GM18870 (cell line): ENCODE data around the gene MYLK4.

ENCODE experiments used
- ATAC-seq: cut with Tn5 transposase; IDR thresholded peaks from one replicate; pipeline ENCODE4 v1.9.1; 2021; ENCODE audit warnings: moderate library complexity; ENCODE audit not compliant: unreplicated experiment

Gene MYLK4

GRCh38 chr6:2665146-2666070 lies 85.3 kb downstream of the MYLK4 start:
- ATAC-seq, result no peak

GRCh38 chr6:2663123-2663522 lies 87.6 kb downstream of the MYLK4 start:
- no peak for ATAC-seq

GRCh38 chr6:2661651-2662050 lies 89.1 kb downstream of the MYLK4 start:
- ATAC-seq, result no peak

GRCh38 chr6:2659882-2660281 lies 90.8 kb downstream of the MYLK4 start:
- no peak for ATAC-seq

GRCh38 chr6:2659381-2659780 lies 91.3 kb downstream of the MYLK4 start:
- no peak for ATAC-seq

GRCh38 chr6:2658788-2659187 lies 91.9 kb downstream of the MYLK4 start:
- peak; percentile 74 for ATAC-seq

GRCh38 chr6:2656460-2657079 lies 94.2 kb downstream of the MYLK4 start:
- ATAC-seq, result no peak

- no peak for ATAC-seq
Observed at GRCh38 chr6:2655844-2656433, 94.8 kb downstream of the MYLK4 start.

GRCh38 chr6:2653369-2654032 lies 97.2 kb downstream of the MYLK4 start:
- no peak for ATAC-seq

GRCh38 chr6:2652611-2653010 lies 98.1 kb downstream of the MYLK4 start:
- no peak for ATAC-seq

- ATAC-seq, result no peak
Observed at GRCh38 chr6:2651961-2652360, 98.8 kb downstream of the MYLK4 start.

- ATAC-seq, result no peak
Observed at GRCh38 chr6:2651536-2651935, 99.2 kb downstream of the MYLK4 start.

GRCh38 chr6:2646346-2646745 lies 104.4 kb downstream of the MYLK4 start:
- ATAC-seq, result no peak

GRCh38 chr6:2643935-2644539 lies 106.7 kb downstream of the MYLK4 start:
- ATAC-seq, result no peak

GRCh38 chr6:2643130-2643529 lies 107.6 kb downstream of the MYLK4 start:
- ATAC-seq, result no peak

GRCh38 chr6:2641044-2641725 lies 109.5 kb downstream of the MYLK4 start:
- no peak for ATAC-seq

- no peak for ATAC-seq
Observed at GRCh38 chr6:2640551-2640950, 110.2 kb downstream of the MYLK4 start.

GRCh38 chr6:2639896-2640295 lies 110.8 kb downstream of the MYLK4 start:
- no peak for ATAC-seq

- no peak for ATAC-seq
Observed at GRCh38 chr6:2639167-2639566, 111.6 kb downstream of the MYLK4 start.

- ATAC-seq, result no peak
Observed at GRCh38 chr6:2636672-2637071, 114.0 kb downstream of the MYLK4 start.
